HG02642 (cell line): ENCODE measurements around the gene MUC6.

Experiments used
- ATAC-seq: cut with Tn5 transposase; IDR thresholded peaks from one replicate; pipeline ENCODE4 v1.9.1; 2021; ENCODE audit warnings: mild to moderate bottlenecking; ENCODE audit not compliant: unreplicated experiment, poor library complexity

Gene MUC6

GRCh38 chr11:1073851-1074243, 37.3 kb upstream of the MUC6 start:
- no peak for ATAC-seq

- no peak for ATAC-seq
These were observed 36.8 kb upstream of the MUC6 start for GRCh38 chr11:1073261-1073724.

DNA sequence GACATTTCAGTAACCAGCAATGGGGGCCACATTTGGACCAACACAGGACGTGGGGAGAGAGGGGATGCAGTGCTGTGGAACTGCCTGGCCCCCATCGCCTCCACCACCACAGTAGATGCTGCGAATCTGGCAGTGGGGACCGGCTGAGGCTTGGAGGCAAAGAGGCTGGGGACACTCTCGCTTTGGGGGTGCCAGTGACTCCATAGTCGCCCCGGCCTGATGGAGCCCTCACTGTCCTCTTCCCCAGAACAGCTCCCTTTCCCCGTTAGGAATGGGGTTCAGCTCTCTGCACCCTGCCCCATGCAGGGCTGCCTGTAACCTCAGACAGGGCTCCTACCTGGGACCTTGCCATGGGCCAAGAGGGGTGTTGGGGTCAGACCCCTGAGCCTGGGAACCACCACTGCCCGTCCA, 36.3 kb upstream of the MUC6 start:
- ATAC-seq = no peak

GRCh38 chr11:1072116-1072820, 35.8 kb upstream of the MUC6 start:
- ATAC-seq = no peak

- no peak for ATAC-seq
These were observed 35.1 kb upstream of the MUC6 start for GRCh38 chr11:1071571-1072115.

DNA sequence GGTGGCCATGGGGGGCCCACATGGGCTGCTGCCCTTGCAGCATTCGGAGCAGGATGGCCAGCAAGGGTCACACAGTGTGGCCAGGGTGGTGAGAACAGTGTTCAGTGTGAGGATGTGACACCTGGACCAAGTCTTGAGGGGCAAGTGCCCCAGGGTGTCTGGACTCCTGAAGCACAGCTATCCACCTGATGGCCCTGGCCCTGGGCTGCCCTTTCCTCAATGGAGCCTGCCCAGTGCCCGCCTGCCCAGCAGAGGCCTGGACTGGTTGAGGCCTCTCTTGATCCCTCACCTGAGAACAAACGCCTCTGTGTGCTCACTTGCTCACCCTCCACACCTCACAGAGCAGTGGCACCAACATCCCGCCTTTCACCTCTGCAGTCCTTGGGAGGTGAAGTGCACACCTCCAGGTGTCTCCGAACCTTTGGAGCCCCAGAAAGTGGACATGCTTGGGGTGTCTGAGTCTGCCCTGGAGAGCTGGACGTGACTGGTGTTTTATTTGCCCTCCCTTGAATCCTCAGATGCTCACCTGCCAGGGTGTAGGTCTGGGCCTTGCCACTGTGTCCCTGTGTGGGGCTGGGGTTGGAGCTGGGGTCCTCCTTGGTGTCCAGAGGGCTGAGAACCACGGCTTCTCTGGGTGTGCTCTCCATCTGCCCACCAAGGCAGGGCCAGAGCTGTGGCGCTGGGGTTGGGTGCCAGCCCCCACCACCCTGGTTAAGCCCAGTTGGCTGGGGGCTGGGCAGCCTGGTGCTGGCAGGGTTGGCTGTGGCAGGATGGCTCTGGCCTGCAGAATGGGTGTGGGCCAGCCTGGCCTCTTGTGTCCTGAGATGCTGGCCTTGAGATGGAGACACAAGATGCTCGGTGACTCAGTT, 34.3 kb upstream of the MUC6 start:
- no peak for ATAC-seq

GRCh38 chr11:1069740-1070139, 33.2 kb upstream of the MUC6 start:
- no peak for ATAC-seq

DNA sequence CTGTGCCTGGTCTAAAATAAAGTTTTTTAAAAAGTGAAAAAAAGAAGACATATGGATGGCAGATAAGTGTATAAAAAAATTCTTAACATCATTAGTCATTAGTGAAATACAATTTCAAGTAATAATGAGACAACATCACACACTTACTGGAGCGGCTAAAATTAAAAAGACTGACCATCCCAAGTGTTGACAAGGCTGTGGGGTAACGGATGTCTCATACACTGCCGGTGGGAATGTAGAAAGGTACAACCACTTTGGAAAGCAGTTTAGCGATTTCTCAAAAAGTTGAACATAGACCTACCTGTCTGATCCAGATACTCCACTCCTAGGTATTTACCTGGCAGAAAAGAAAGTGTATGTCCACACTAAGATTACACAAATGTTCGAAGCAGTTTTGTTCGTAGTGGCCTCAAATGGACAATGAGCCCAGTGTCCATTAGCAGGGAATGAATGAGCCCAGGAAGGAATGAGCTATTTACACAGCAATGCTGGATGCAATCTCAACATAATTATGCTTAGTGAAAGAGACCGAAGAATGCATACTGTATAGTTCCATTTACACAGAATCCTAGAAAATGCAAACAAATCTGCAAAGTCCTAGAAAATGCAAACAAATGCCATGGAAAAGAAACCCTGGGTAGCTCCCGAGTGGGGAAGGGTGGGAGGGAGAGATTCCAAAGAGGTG, 31.4 kb upstream of the MUC6 start:
- no peak for ATAC-seq

DNA sequence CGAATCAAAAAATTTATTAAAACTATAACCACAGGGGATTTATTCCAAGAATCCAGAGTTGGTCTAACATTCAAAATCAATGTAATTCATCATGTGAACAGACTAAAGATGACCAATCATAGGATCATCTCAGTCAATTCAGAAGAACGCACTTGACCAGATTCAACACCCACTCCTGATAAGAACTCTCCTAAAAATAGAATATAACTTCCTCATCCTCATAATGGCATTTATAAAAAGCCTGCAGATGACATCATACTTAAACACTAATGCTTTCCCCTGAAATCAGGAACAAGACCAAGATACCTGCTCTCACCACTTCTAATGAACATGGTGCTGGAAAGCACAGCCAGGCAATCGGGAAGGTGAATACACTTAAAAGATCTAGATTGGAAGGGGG, 27.6 kb upstream of the MUC6 start:
- ATAC-seq = no peak

DNA sequence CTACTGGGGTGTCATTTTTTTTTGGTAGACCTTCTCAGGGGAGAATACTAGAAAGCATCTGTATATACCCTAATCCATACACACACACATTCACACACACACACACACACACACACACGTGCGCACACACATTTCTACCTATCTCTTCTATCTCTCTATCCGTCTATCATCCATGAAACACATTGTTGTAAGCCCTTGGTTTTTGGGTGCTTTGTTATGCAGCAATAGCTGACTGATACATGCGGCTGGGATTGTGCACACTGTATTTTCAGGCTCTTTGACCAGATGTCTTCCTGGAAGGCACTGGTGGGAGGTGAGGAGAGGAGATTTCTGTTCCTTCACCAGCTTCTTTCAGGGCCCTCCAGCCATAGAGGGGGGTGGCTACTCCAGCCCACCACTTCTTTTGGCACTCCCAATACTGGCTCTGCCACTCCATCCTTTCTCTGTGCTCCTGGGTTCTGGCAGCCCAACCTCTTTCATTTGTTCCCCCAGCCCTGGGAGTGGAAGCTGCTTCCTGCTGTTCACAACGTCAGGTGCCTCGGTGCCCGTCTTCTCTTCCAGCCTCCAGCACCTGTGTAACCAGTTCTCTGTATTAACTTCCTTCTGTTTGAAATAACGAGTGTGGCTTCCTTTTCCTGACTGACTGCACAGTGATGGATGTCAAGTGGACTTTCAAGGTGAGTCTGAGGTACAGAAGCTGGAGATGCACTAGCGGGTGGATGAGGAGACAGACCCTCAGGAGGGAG, 25.7 kb upstream of the MUC6 start:
- no peak for ATAC-seq

GRCh38 chr11:1060852-1061616, 24.5 kb upstream of the MUC6 start:
- no peak for ATAC-seq

DNA sequence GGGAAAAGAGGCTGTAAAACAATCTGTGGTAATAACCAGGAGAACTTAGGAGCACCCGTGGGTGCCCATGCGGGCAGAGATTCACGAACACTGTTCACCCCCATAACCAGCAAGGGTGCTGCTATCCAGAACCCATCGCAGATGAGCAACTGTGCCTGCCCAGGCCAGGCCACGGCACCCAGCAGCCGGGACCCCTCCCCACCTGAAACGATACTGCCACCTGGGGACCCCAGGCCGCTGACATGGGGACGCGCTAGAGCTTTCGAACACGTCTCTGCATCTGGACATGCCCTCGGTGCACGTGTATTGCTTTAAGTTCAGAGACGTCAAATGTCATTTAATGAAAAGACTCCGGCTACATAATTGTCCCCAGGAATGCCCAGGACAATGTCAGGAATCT, 23.9 kb upstream of the MUC6 start:
- no peak for ATAC-seq

DNA sequence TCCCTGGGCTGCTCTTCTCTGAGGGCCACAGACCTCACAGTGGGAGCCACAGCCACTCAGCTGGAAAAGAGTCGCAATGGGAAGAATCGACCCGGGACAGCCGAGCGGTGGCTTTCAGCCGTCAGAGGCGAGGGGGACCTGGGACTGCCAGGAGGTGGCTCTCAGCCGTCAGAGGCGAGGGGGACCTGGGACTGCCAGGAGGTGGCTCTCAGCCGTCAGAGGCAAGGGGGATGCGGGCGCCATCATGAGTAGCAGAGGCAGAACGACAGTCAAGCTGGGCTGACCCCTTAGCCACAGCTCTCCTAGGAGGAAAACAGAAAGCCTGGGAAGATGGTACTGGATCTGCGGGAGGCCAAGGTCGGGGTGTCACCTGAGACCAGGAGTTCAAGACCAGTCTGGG, 23.2 kb upstream of the MUC6 start:
- no peak for ATAC-seq

- ATAC-seq = no peak
These were observed 21.3 kb upstream of the MUC6 start for GRCh38 chr11:1057806-1058205.

DNA sequence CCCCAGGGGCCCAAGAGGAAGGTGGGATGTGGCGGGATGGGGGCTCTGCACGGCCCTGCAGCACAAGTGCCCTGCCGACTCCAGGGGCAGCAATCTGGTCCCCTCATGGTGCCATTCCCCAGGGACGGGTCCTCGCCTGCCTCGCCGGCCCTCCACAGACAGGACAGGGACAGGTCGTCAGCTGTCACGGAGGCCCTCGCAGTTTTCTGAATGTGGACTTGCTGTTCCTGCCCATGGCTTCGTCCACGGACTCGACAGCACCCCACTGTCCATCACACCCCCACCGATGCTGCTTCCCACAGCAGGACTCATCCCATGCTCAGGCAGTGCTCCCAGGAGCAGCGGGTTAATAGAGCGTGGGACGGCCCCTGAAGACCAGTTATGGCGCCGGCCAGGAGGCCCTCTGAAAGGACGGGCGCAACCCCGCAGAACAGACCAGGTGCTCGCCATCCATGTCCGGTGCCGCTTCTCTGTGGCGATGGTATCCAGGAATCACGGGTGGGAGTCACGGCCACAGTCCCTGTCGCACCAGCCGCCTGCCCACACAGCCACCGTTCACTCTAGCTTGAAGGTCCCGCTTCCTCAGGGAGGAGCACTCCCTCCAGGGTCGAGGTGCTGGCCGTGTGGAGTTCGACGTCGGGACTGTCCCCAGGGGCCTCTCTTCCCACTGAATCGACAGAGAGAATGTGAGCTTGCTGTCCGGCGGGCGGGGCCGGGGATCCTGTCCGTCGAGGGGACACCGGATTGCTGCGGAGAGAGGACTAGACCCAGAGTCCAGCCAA, 19.7 kb upstream of the MUC6 start:
- ATAC-seq = no peak

GRCh38 chr11:1055109-1055703, 18.7 kb upstream of the MUC6 start:
- ATAC-seq = no peak

- no peak for ATAC-seq
These were observed 17.9 kb upstream of the MUC6 start for GRCh38 chr11:1054143-1055108.
